HG02763 (cell line): ENCODE measurements around the gene HFE.
A peak's percentile ranks its signal among the peaks of the same experiment; 100 is the strongest.
"Not testable (repeated sequence)": the region's sequence is repeated elsewhere in the genome, so short reads cannot be mapped to it uniquely, and the experiment has no call there.

Experiments
- ATAC-seq: cut with Tn5 transposase; IDR thresholded peaks from one replicate; pipeline ENCODE4 v1.9.1; 2021; ENCODE audit warnings: mild to moderate bottlenecking, moderate library complexity; ENCODE audit not compliant: unreplicated experiment

HFE gene

GRCh38 chr6:26058477-26059033, 28.7 kb upstream of the HFE start:
- ATAC-seq = not testable (repeated sequence)

GRCh38 chr6:26059941-26060340, 27.3 kb upstream of the HFE start:
- ATAC-seq = no peak

- no peak for ATAC-seq
Observed at GRCh38 chr6:26064619-26065257, 22.5 kb upstream of the HFE start.

GRCh38 chr6:26065952-26066380, 21.3 kb upstream of the HFE start:
- ATAC-seq = peak; percentile 89

GRCh38 chr6:26067367-26067766, 19.9 kb upstream of the HFE start:
- no peak for ATAC-seq

GRCh38 chr6:26068036-26068435, 19.2 kb upstream of the HFE start:
- no peak for ATAC-seq

- ATAC-seq = no peak
Observed at GRCh38 chr6:26071135-26071534, 16.1 kb upstream of the HFE start.

- ATAC-seq = no peak
Observed at GRCh38 chr6:26075063-26075717, 12.0 kb upstream of the HFE start.

- ATAC-seq = not testable (repeated sequence)
Observed at GRCh38 chr6:26078066-26078465, 9.2 kb upstream of the HFE start.

- ATAC-seq = not testable (repeated sequence)
Observed at GRCh38 chr6:26081096-26081495, 6.1 kb upstream of the HFE start.

GRCh38 chr6:26086211-26086610, 1.0 kb upstream of the HFE start:
- no peak for ATAC-seq

- ATAC-seq = no peak
Observed at GRCh38 chr6:26088344-26088743, 1.1 kb downstream of the HFE start.

GRCh38 chr6:26089272-26089671, 2.0 kb downstream of the HFE start:
- ATAC-seq = no peak

GRCh38 chr6:26092443-26092842, 5.2 kb downstream of the HFE start:
- no peak for ATAC-seq

- no peak for ATAC-seq
Observed at GRCh38 chr6:26094036-26094435, 6.8 kb downstream of the HFE start.

GRCh38 chr6:26097268-26097875, 10.1 kb downstream of the HFE start:
- peak; percentile 50 for ATAC-seq

GRCh38 chr6:26103141-26103769, 16.0 kb downstream of the HFE start:
- peak; percentile 82 for ATAC-seq

- ATAC-seq = peak; percentile 86
Observed at GRCh38 chr6:26103770-26104456, 16.7 kb downstream of the HFE start.

GRCh38 chr6:26104457-26105108, 17.4 kb downstream of the HFE start:
- no peak for ATAC-seq

- no peak for ATAC-seq
Observed at GRCh38 chr6:26105109-26105730, 18.0 kb downstream of the HFE start.
